Colonic mucosa (tissue), 4 donors: ENCODE measurements around the gene IGHMBP2. TPM values are rescaled to one million over a fixed set of nuclear protein-coding genes. Genes with fewer than 3 reads are reported as not detected.
A peak's percentile ranks its signal among the peaks of the same experiment; 100 is the strongest.

Source experiments
- DNase-seq: peaks from one replicate; pipeline ENCODE4 v3.0.0-alpha.2; 2020
- H3K27ac ChIP-seq: fragments of 200-600 bp; one replicate; pipeline ENCODE4 v1.8.0; 2021
- H3K27me3 ChIP-seq: fragments of 200-600 bp; one replicate; pipeline ENCODE4 v1.8.0; 2021
- H3K36me3 ChIP-seq: fragments of 200-600 bp; one replicate; pipeline ENCODE4 v1.8.0; 2021
- H3K4me1 ChIP-seq: fragments of 200-600 bp; one replicate; pipeline ENCODE4 v1.8.0; 2021; ENCODE audit warnings: mild to moderate bottlenecking
- H3K4me3 ChIP-seq: fragments of 200-600 bp; one replicate; pipeline ENCODE4 v1.8.0; 2021
- H3K9ac ChIP-seq, 2 donors: one replicate each; pipeline ENCODE4 v1.7.0; 2013; ENCODE audit warnings: control low read depth in 2 of 2, low read depth in 2 of 2, low read length in 2 of 2
- H3K9me3 ChIP-seq: fragments of 200-600 bp; one replicate; pipeline ENCODE4 v1.8.0; 2021
- intact Hi-C: fragments of 100-400 bp; cut with DNase I; formaldehyde crosslinking; loops from one replicate; pipeline ENCODE4 v1.14.1; 2022
- total RNA-seq, 2 donors: library from RNA; stranded (reverse); fragmentation: NEBNext Ultra II Directional in 1 of 2; extraction: Animal tissue kit (Norgen Biotek cat#: 25700) in 1 of 2; gene quantifications; one replicate each; pipeline ENCODE4 v1.2.1, GENCODE V29; 2021
- TF ChIP-seq, protein P1 (sequence below): fragments of 200-600 bp; IDR thresholded peaks from one replicate; pipeline ENCODE4 v1.8.0; 2022; ENCODE audit warnings: antibody characterized with exemption, mild to moderate bottlenecking
- donor health status: healthy.
- donor health status: DM: no; HTN: no; CAD: no.
- donor health status: DM: no; HTN: no; CAD: no.

The IGHMBP2 gene
- total RNA-seq, 2 donors from 2014 or later = 16.6 to 20.4 TPM

DNA sequence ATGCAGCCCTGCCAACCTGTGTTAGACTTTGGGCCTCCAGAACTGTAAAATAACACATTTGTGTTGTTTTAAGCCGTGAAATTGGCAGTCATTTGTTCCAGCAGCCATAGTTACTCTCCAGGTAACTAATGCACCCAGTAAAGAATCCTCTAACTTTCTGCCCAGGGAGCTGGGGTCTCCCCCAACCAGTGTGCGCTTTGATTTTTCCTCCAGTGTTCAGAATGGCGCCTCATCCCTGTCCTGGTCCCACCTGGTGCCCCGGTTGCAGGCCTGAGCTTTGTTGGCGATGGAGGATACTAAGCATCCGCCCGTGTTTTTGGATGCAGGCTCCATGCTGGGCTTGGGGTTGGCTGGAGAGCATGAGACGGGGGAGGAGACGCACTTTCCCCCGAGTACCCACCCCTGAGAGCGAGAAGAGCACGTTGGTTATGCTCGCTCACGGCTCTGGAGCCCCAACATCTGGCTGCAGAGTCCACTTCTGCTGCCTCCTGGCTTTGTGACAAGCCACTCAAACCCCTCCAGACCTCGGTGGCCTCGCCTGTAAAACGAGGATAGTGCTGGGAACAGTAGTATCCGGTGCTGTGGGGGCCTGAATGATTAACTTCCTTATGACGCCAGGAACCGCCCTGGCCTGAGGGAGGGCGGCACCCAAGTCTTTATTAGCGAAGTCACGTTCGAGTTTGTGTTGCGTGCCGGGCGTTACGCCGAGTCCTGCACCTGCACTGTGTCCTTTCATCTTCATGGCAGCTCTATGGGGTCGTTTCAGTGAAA is 51.3 kb downstream of the IGHMBP2 start:
- peak; percentile 73 for DNase-seq
- Histone ChIP-seq H3K4me1 (peaks cover 9% of the 10 kb centered on the region), H3K4me3 (no peak overlapping the region), H3K9me3 (no peaks in the 10 kb centered on the region), H3K36me3 (no peaks in the 10 kb centered on the region), H3K9ac (peak overlapping the region; percentile 19 to 35), H3K27me3 (no peaks in the 10 kb centered on the region), H3K27ac (peak overlapping the region; percentile 18)
- intact Hi-C loops = no loop called here
- TF ChIP-seq, protein P1, sequence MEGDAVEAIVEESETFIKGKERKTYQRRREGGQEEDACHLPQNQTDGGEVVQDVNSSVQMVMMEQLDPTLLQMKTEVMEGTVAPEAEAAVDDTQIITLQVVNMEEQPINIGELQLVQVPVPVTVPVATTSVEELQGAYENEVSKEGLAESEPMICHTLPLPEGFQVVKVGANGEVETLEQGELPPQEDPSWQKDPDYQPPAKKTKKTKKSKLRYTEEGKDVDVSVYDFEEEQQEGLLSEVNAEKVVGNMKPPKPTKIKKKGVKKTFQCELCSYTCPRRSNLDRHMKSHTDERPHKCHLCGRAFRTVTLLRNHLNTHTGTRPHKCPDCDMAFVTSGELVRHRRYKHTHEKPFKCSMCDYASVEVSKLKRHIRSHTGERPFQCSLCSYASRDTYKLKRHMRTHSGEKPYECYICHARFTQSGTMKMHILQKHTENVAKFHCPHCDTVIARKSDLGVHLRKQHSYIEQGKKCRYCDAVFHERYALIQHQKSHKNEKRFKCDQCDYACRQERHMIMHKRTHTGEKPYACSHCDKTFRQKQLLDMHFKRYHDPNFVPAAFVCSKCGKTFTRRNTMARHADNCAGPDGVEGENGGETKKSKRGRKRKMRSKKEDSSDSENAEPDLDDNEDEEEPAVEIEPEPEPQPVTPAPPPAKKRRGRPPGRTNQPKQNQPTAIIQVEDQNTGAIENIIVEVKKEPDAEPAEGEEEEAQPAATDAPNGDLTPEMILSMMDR = no peak

DNA sequence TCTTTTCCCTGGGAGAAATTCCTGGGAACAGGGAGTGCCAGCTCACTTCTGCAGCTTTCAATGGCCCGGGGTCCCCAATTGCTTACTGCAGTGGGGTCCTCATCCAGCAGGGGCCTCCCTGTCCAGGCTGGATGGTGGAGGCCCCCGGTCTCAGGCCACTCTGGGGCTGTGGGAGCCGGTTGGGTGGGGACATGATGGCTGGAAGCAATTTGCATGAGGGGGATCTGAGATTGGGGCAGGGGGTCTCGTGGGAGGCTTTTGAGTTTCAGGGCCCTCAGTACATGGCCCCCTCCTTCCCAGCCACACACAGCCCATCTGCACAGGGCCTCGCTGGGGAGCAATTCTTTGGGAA is 51.9 kb downstream of the IGHMBP2 start:
- TF ChIP-seq, protein P1 = no peak
- Histone ChIP-seq H3K4me1 (peaks cover 9% of the 10 kb centered on the region), H3K9ac (peak overlapping the region; percentile 19 to 35), H3K36me3 (no peaks in the 10 kb centered on the region), H3K4me3 (no peak overlapping the region), H3K27me3 (no peaks in the 10 kb centered on the region), H3K9me3 (no peaks in the 10 kb centered on the region), H3K27ac (peak overlapping the region; percentile 18)
- intact Hi-C loops = no loop called here
- no peak for DNase-seq

DNA sequence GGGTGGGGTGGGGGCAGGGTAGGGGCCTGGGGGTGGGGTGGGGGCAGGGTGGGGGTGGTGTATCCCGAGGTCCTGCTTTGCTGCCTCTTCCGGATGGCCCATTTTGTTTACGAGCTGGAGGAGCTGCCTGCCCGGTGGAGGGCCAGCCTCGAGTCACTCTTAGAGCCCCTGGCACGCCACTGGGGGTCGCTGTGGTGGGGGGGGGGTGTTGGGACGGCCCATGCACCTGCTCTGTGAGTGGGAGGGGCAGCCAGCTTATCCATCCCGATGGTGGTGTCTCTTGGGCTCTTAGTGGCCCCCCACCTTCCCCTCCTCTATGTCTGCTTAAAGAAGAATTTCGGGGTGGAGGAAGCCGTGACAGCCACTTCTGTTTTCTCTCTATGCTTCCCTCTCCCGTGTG is 52.5 kb downstream of the IGHMBP2 start:
- DNase-seq = no peak
- Histone ChIP-seq H3K4me3 (no peak overlapping the region), H3K27ac (no peak overlapping the region), H3K4me1 (peaks cover 9% of the 10 kb centered on the region), H3K9me3 (no peaks in the 10 kb centered on the region), H3K9ac (no peak overlapping the region), H3K27me3 (no peaks in the 10 kb centered on the region), H3K36me3 (no peaks in the 10 kb centered on the region)
- intact Hi-C loops = no loop called here
- TF ChIP-seq, protein P1 = no peak

DNA sequence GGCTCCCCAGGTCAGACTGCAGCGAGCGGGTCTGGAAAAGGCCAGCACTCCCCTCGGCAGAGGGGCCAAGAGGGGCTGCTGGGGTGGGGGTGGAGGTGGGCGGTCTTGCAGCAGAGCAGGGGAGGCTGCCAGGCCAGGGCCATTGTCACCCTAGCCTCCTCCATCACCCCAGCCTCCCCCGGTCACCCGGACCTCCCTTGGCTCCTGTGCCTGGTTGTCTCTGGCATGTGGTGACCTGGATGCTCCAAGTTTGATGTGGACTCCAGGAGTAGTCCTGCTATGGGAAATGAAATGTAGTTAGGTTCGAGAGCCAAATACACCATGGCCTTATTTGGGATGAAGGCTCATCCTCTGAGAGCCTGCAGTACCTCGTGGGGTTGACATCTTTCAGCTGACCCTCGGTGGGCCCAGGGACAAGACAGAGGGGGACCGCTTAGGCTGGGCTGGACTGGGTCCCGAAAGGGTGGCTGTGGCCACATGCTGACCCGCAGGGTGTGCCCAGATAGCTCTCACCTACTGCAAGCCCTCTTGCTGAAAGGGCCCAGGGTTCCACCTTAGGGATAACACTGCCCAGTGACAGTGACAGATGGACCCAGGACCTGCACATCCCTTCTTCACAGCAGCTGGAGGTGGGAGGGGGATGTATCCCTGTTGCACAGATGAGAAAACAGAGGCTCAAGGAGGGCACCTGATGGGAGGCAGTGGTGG is 53.0 kb downstream of the IGHMBP2 start:
- Histone ChIP-seq H3K4me3 (no peak overlapping the region), H3K27me3 (no peaks in the 10 kb centered on the region), H3K4me1 (peaks cover 9% of the 10 kb centered on the region), H3K9ac (no peak overlapping the region), H3K9me3 (no peaks in the 10 kb centered on the region), H3K36me3 (no peaks in the 10 kb centered on the region), H3K27ac (no peak overlapping the region)
- intact Hi-C loops = no loop called here
- TF ChIP-seq, protein P1 = no peak
- DNase-seq = no peak

DNA sequence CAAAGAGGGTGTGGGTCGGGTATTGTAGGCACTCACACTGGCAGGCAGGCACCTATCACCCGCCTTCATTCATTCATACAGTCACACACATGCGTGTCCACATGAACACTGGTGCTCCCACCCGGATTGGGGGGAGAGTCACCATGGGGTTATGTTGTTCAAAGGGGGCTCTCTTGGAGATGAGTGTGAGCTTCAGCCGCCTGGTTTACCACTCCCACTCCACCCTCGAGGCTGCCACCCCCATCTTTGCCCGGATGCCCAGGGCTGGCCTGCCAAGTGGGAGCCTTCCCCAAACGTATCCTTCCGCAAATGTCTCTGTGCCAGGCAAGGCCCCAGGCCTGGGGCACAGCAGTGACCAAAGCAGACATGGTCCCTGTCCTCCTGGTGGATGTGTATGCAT is 54.5 kb downstream of the IGHMBP2 start:
- Histone ChIP-seq H3K4me1 (peaks cover 9% of the 10 kb centered on the region), H3K36me3 (no peaks in the 10 kb centered on the region), H3K27ac (no peak overlapping the region), H3K9me3 (no peaks in the 10 kb centered on the region), H3K4me3 (no peak overlapping the region), H3K9ac (no peak overlapping the region), H3K27me3 (no peaks in the 10 kb centered on the region)
- no peak for DNase-seq
- intact Hi-C loops = no loop called here
- TF ChIP-seq, protein P1 = no peak
